GM23338 (cell line): Measurements from ENCODE around the gene MINDY4. TPM values are rescaled to one million over a fixed set of nuclear protein-coding genes. Genes with fewer than 3 reads are reported as not detected.

Source experiments
- ATAC-seq: fragments of 200-7000 bp; cut with Tn5 transposase; 3 replicates; pipeline ENCODE4 v1.9.1; 2020
- DNase-seq: peaks from one replicate; pipeline ENCODE4 v3.0.0-alpha.2; 2015; ENCODE audit warnings: low spot score
- H2AFZ ChIP-seq: fragments of 200-600 bp; sonication (generic); 2 replicates; pipeline ENCODE4 v1.8.0; 2016; ENCODE audit warnings: antibody characterized with exemption, mild to moderate bottlenecking, moderate library complexity
- H3F3A ChIP-seq: fragments of 200-600 bp; sonication (generic); replicated peaks from 2 replicates; pipeline ENCODE4 v1.8.0; 2017; ENCODE audit warnings: antibody characterized with exemption, mixed run types, low read depth
- H3K27ac ChIP-seq: fragments of 200-600 bp; sonication (generic); 2 replicates; pipeline ENCODE4 v1.6.1; 2016; ENCODE audit warnings: low read depth
- H3K27me3 ChIP-seq: fragments of 200-600 bp; sonication (generic); 2 replicates; pipeline ENCODE4 v1.8.0; 2016; ENCODE audit warnings: mild to moderate bottlenecking, mixed run types, moderate library complexity; ENCODE audit not compliant: insufficient read depth
- H3K36me3 ChIP-seq: fragments of 200-600 bp; sonication (generic); 2 replicates; pipeline ENCODE4 v1.8.0; 2016; ENCODE audit warnings: mild to moderate bottlenecking; ENCODE audit not compliant: insufficient read depth
- H3K4me1 ChIP-seq: fragments of 200-600 bp; sonication (generic); 2 replicates; pipeline ENCODE4 v1.8.0; 2016; ENCODE audit warnings: mild to moderate bottlenecking, moderate library complexity; ENCODE audit not compliant: insufficient read depth
- H3K4me2 ChIP-seq: fragments of 200-600 bp; sonication (generic); 2 replicates; pipeline ENCODE4 v1.7.1; 2017; ENCODE audit warnings: mixed run types
- H3K4me3 ChIP-seq: fragments of 200-600 bp; sonication (generic); 2 replicates; pipeline ENCODE4 v1.6.1; 2016; ENCODE audit warnings: mixed run types
- H3K79me2 ChIP-seq: fragments of 200-600 bp; sonication (generic); replicated peaks from 2 replicates; pipeline ENCODE4 v1.8.0; 2017; ENCODE audit warnings: mild to moderate bottlenecking; ENCODE audit not compliant: insufficient read depth
- H3K9me2 ChIP-seq: fragments of 200-600 bp; sonication (generic); 2 replicates; pipeline ENCODE4 v1.8.0; 2017; ENCODE audit not compliant: insufficient read depth
- H4K20me1 ChIP-seq: fragments of 200-600 bp; sonication (generic); replicated peaks from 2 replicates; pipeline ENCODE4 v1.8.0; 2017; ENCODE audit warnings: mild to moderate bottlenecking; ENCODE audit not compliant: insufficient read depth
- H3K27ac Mint-ChIP-seq: 2 replicates; pipeline ENCODE4 v1.8.0; 2020; ENCODE audit warnings: inconsistent platforms, mild to moderate bottlenecking, moderate library complexity, mixed read lengths
- H3K27me3 Mint-ChIP-seq: 3 replicates; pipeline ENCODE4 v1.8.0; 2022; ENCODE audit warnings: low read depth, mild to moderate bottlenecking, moderate library complexity, mixed read lengths, inconsistent platforms; ENCODE audit not compliant: insufficient read depth, poor library complexity
- H3K36me3 Mint-ChIP-seq: 3 replicates; pipeline ENCODE4 v1.8.0; 2021; ENCODE audit warnings: low read depth, mild to moderate bottlenecking, inconsistent platforms, moderate library complexity, mixed read lengths
- H3K4me1 Mint-ChIP-seq: 3 replicates; pipeline ENCODE4 v1.8.0; 2020; ENCODE audit warnings: mild to moderate bottlenecking, inconsistent platforms, mixed read lengths
- H3K4me3 Mint-ChIP-seq: 3 replicates; pipeline ENCODE4 v1.8.0; 2021; ENCODE audit warnings: moderate library complexity, mild to moderate bottlenecking, inconsistent platforms, mixed read lengths
- H3K9me3 Mint-ChIP-seq: 3 replicates; pipeline ENCODE4 v1.8.0; 2020; ENCODE audit warnings: moderate library complexity, mild to moderate bottlenecking, inconsistent platforms, mixed read lengths
- EZH2 ChIP-seq: fragments of 200-600 bp; sonication (generic); IDR thresholded peaks from one replicate; pipeline ENCODE4 v1.8.0; 2017; ENCODE audit warnings: antibody characterized with exemption, mild to moderate bottlenecking, low read depth; ENCODE audit not compliant: unreplicated experiment
- NANOG ChIP-seq: IDR thresholded peaks from 2 replicates; pipeline ENCODE4 v1.6.1; 2016; ENCODE audit warnings: antibody characterized with exemption, borderline replicate concordance
- polyA plus RNA-seq: library from polyadenylated mRNA; unstranded; fragments of >200 nt; fragmentation: Nextera tagmentation; extraction: Ambion mirVana; gene quantifications from 2 replicates; pipeline ENCODE4 v1.2.1, GENCODE V29; 2016
- total RNA-seq: library from RNA; depleted of rRNA; stranded (reverse); fragments of >200 nt; shearing (Covaris generic); gene quantifications from 2 replicates; pipeline ENCODE4 v1.2.3, GENCODE V29; 2014
- TF ChIP-seq, protein P1 (sequence below): fragments of 250-450 bp; sonication (Bioruptor Pico); IDR thresholded peaks from 2 replicates; pipeline ENCODE4 v1.5.0; 2020; ENCODE audit warnings: mild to moderate bottlenecking, moderate library complexity

MINDY4 gene
- total and polyA plus RNA-seq, 2 experiments from 2014 or later, result 1.7 to 4.4 TPM

DNA sequence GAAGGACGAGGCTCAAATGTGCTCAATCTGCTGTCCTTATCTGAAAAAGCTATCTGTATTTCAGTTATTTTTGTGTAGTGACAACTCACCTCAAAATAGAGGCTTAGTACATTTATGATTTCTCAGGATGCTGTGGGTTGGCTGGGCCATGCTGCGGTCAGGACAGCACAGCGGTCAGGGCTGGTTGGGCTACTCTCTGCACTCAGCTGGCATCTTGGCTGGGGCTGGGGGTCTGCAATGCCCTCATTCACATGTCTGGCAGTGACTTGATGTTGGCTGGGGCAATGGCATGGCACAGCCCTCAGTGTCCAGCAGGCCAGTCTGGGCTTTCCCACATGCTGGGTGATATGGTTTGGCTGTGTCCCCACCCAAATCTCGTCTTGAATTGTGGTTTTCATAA is 34.9 kb upstream of the MINDY4 start:
- no peak overlapping the region for H3K27ac Mint-ChIP-seq
- no peaks in the 10 kb centered on the region for H3F3A ChIP-seq
- no peak for ATAC-seq

More for the DNA sequence above, 34.9 kb upstream of the MINDY4 start:
- Histone ChIP-seq H4K20me1 (no peaks in the 10 kb centered on the region), H3K4me2 (no peak overlapping the region), H3K27me3 (no peaks in the 10 kb centered on the region), H3K27ac (no peak overlapping the region), H2AFZ (no peak overlapping the region), H3K36me3 (no peaks in the 10 kb centered on the region), H3K4me1 (no peaks in the 10 kb centered on the region), H3K9me2 (0 out of 2 replicates have a peak, but pooled peaks cover 2% of the 10 kb centered on the region), H3K4me3 (no peak overlapping the region), H3K79me2 (no peaks in the 10 kb centered on the region)
- H3K36me3 Mint-ChIP-seq, result peaks cover 4% of the 10 kb centered on the region; the same call in 2 of the 3 replicates
- no peak for DNase-seq
- no peak for TF ChIP-seq EZH2
- TF ChIP-seq NANOG, result no peak
- TF ChIP-seq, protein P1, sequence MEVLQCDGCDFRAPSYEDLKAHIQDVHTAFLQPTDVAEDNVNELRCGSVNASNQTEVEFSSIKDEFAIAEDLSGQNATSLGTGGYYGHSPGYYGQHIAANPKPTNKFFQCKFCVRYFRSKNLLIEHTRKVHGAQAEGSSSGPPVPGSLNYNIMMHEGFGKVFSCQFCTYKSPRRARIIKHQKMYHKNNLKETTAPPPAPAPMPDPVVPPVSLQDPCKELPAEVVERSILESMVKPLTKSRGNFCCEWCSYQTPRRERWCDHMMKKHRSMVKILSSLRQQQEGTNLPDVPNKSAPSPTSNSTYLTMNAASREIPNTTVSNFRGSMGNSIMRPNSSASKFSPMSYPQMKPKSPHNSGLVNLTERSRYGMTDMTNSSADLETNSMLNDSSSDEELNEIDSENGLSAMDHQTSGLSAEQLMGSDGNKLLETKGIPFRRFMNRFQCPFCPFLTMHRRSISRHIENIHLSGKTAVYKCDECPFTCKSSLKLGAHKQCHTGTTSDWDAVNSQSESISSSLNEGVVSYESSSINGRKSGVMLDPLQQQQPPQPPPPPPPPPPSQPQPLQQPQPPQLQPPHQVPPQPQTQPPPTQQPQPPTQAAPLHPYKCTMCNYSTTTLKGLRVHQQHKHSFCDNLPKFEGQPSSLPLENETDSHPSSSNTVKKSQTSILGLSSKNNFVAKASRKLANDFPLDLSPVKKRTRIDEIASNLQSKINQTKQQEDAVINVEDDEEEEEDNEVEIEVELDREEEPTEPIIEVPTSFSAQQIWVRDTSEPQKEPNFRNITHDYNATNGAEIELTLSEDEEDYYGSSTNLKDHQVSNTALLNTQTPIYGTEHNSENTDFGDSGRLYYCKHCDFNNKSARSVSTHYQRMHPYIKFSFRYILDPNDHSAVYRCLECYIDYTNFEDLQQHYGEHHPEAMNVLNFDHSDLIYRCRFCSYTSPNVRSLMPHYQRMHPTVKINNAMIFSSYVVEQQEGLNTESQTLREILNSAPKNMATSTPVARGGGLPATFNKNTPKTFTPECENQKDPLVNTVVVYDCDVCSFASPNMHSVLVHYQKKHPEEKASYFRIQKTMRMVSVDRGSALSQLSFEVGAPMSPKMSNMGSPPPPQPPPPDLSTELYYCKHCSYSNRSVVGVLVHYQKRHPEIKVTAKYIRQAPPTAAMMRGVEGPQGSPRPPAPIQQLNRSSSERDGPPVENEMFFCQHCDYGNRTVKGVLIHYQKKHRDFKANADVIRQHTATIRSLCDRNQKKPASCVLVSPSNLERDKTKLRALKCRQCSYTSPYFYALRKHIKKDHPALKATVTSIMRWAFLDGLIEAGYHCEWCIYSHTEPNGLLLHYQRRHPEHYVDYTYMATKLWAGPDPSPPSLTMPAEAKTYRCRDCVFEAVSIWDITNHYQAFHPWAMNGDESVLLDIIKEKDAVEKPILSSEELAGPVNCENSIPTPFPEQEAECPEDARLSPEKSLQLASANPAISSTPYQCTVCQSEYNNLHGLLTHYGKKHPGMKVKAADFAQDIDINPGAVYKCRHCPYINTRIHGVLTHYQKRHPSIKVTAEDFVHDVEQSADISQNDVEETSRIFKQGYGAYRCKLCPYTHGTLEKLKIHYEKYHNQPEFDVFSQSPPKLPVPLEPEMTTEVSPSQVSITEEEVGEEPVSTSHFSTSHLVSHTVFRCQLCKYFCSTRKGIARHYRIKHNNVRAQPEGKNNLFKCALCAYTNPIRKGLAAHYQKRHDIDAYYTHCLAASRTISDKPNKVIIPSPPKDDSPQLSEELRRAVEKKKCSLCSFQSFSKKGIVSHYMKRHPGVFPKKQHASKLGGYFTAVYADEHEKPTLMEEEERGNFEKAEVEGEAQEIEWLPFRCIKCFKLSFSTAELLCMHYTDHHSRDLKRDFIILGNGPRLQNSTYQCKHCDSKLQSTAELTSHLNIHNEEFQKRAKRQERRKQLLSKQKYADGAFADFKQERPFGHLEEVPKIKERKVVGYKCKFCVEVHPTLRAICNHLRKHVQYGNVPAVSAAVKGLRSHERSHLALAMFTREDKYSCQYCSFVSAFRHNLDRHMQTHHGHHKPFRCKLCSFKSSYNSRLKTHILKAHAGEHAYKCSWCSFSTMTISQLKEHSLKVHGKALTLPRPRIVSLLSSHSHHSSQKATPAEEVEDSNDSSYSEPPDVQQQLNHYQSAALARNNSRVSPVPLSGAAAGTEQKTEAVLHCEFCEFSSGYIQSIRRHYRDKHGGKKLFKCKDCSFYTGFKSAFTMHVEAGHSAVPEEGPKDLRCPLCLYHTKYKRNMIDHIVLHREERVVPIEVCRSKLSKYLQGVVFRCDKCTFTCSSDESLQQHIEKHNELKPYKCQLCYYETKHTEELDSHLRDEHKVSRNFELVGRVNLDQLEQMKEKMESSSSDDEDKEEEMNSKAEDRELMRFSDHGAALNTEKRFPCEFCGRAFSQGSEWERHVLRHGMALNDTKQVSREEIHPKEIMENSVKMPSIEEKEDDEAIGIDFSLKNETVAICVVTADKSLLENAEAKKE (CRISPR knock-in tag), result no peak
- H3K9me3 Mint-ChIP-seq, result peaks cover 4% of the 10 kb centered on the region; the same call in 2 of the 3 replicates
- peaks cover 10% of the 10 kb centered on the region for H3K4me1 Mint-ChIP-seq
- no peak overlapping the region for H3K4me3 Mint-ChIP-seq
- peaks cover 12% of the 10 kb centered on the region for H3K27me3 Mint-ChIP-seq
